COR-L47 (cell line): ENCODE data around the gene CACNA1A.
"Not testable (repeated sequence)": the region's sequence is repeated elsewhere in the genome, so short reads cannot be mapped to it uniquely, and the experiment has no call there.

Experiments
- DNase-seq: peaks from one replicate; lab custom pipeline; 2025; lab: John Stamatoyannopoulos, UW

Gene CACNA1A

GRCh38 chr19:13198634-13199033 lies 307.6 kb downstream of the CACNA1A start:
- no peak for DNase-seq

GRCh38 chr19:13195678-13196077 lies 310.6 kb downstream of the CACNA1A start:
- no peak for DNase-seq

- no peak for DNase-seq
These were observed 315.3 kb downstream of the CACNA1A start for GRCh38 chr19:13190781-13191540.

GRCh38 chr19:13189600-13189999 lies 316.7 kb downstream of the CACNA1A start:
- no peak for DNase-seq

GRCh38 chr19:13187419-13187818 lies 318.9 kb downstream of the CACNA1A start:
- no peak for DNase-seq

GRCh38 chr19:13186688-13187087 lies 319.6 kb downstream of the CACNA1A start:
- DNase-seq = not testable (repeated sequence)

- DNase-seq = not testable (repeated sequence)
These were observed 320.3 kb downstream of the CACNA1A start for GRCh38 chr19:13185763-13186657.

GRCh38 chr19:13184926-13185325 lies 321.4 kb downstream of the CACNA1A start:
- DNase-seq = not testable (repeated sequence)

- no peak for DNase-seq
These were observed 324.4 kb downstream of the CACNA1A start for GRCh38 chr19:13181747-13182388.

GRCh38 chr19:13178291-13178690 lies 328.0 kb downstream of the CACNA1A start:
- not testable (repeated sequence) for DNase-seq

- DNase-seq = not testable (repeated sequence)
These were observed 328.7 kb downstream of the CACNA1A start for GRCh38 chr19:13177584-13177983.

- no peak for DNase-seq
These were observed 329.9 kb downstream of the CACNA1A start for GRCh38 chr19:13176345-13176744.

- no peak for DNase-seq
These were observed 333.0 kb downstream of the CACNA1A start for GRCh38 chr19:13173139-13173737.

GRCh38 chr19:13172346-13173138 lies 333.7 kb downstream of the CACNA1A start:
- no peak for DNase-seq

GRCh38 chr19:13171146-13171545 lies 335.1 kb downstream of the CACNA1A start:
- DNase-seq = no peak

GRCh38 chr19:13169769-13170168 lies 336.5 kb downstream of the CACNA1A start:
- DNase-seq = no peak

GRCh38 chr19:13166151-13166550 lies 340.1 kb downstream of the CACNA1A start:
- not testable (repeated sequence) for DNase-seq

GRCh38 chr19:13165162-13165997 lies 340.9 kb downstream of the CACNA1A start:
- DNase-seq = peak; percentile 19

GRCh38 chr19:13164343-13165161 lies 341.7 kb downstream of the CACNA1A start:
- peak; percentile 90 for DNase-seq
